ENCODE results near the gene RAB44. TPM values are rescaled to one million over a fixed set of nuclear protein-coding genes. Genes with fewer than 3 reads are reported as not detected.

Gene RAB44
- total RNA-seq, 2 experiments from 2014 or later: 0.07 TPM; not detected in 1

GRCh38 chr6:36683656-36684446, 13.8 kb upstream of the RAB44 start:
- no peak for DNase-seq
- TF ChIP-seq CTCF (IDR thresholded peaks at IDR 0.05): no peak
- CTCF ChIA-PET: interaction anchor here (1.7 to 2.9 kb wide), 4 partner anchors 11 to 75 kb away, joined by 5 to 22 read pairs (median 6); no protein-coding TSS in a partner anchor
- peaks cover 49% of the 10 kb centered on the region for H3K36me3 Mint-ChIP-seq (ENCODE audit: low read depth)
- POLR2A ChIA-PET: interaction anchor here (0.9 to 1.1 kb wide), 3 partner anchors 17 to 53 kb away, joined by 3 read pairs; no protein-coding TSS in a partner anchor
- H3K4me3 Mint-ChIP-seq: no peak overlapping the region
- intact Hi-C loops (cut with micrococcal nuclease): loop anchor here (5.0 kb wide), 2 partner anchors 62 to 73 kb away; no protein-coding TSS in a partner anchor
- no peak overlapping the region for H3K27ac Mint-ChIP-seq
- H3K27me3 Mint-ChIP-seq: no peaks in the 10 kb centered on the region
- no peak for ATAC-seq
- H3K9me3 Mint-ChIP-seq: no peaks in the 10 kb centered on the region
- H3K4me1 Mint-ChIP-seq (ENCODE audit: low read depth): peaks cover 30% of the 10 kb centered on the region

GRCh38 chr6:36684447-36684812, 13.2 kb upstream of the RAB44 start:
- ChIA-PET POLR2A (no interaction called here), CTCF (interaction anchor here (1.7 to 2.0 kb wide), 2 partner anchors 11 to 62 kb away, joined by 5 to 6 read pairs; no protein-coding TSS in a partner anchor)
- intact Hi-C loops (cut with micrococcal nuclease): loop anchor here (5.0 kb wide), 2 partner anchors 62 to 73 kb away; no protein-coding TSS in a partner anchor
- H3K4me1 Mint-ChIP-seq (ENCODE audit: low read depth): peaks cover 30% of the 10 kb centered on the region
- H3K9me3 Mint-ChIP-seq: no peaks in the 10 kb centered on the region
- no peak overlapping the region for H3K27ac Mint-ChIP-seq
- ATAC-seq (no peak), DNase-seq (no peak)
- no peak overlapping the region for H3K4me3 Mint-ChIP-seq
- no peak for TF ChIP-seq CTCF (IDR thresholded peaks at IDR 0.05)
- peaks cover 49% of the 10 kb centered on the region for H3K36me3 Mint-ChIP-seq (ENCODE audit: low read depth)
- no peaks in the 10 kb centered on the region for H3K27me3 Mint-ChIP-seq

- intact Hi-C loops (cut with micrococcal nuclease): no loop called here
- ChIA-PET POLR2A (no interaction called here), CTCF (interaction anchor here (0.6 to 3.6 kb wide), 3 partner anchors 10 to 74 kb away, joined by 3 to 10 read pairs (median 4); no protein-coding TSS in a partner anchor)
- Mint-ChIP-seq H3K36me3 (ENCODE audit: low read depth) (peaks cover 46% of the 10 kb centered on the region), H3K27me3 (no peaks in the 10 kb centered on the region), H3K4me1 (ENCODE audit: low read depth) (peaks cover 30% of the 10 kb centered on the region), H3K27ac (no peak overlapping the region), H3K4me3 (no peak overlapping the region), H3K9me3 (no peaks in the 10 kb centered on the region)
- ATAC-seq (no peak), DNase-seq (no peak)
- TF ChIP-seq CTCF (IDR thresholded peaks at IDR 0.05): no peak
Measured at GRCh38 chr6:36685166-36685924, 12.3 kb upstream of the RAB44 start.

- intact Hi-C loops (cut with micrococcal nuclease): no loop called here
- Mint-ChIP-seq H3K4me1 (ENCODE audit: low read depth) (peaks cover 24% of the 10 kb centered on the region), H3K27ac (no peak overlapping the region), H3K9me3 (no peaks in the 10 kb centered on the region), H3K4me3 (no peak overlapping the region), H3K36me3 (ENCODE audit: low read depth) (peaks cover 42% of the 10 kb centered on the region), H3K27me3 (no peaks in the 10 kb centered on the region)
- CTCF ChIA-PET: interaction anchor here (1.2 to 3.6 kb wide), 2 partner anchors 9 to 71 kb away, joined by 3 to 10 read pairs; no protein-coding TSS in a partner anchor
- DNase-seq (no peak), ATAC-seq (no peak)
- TF ChIP-seq CTCF (IDR thresholded peaks at IDR 0.05): no peak
- POLR2A ChIA-PET: no interaction called here
Measured at GRCh38 chr6:36685926-36686667, 11.5 kb upstream of the RAB44 start.

Measured in activated CD8-positive, alpha-beta T cell treated with anti-CD3 and anti-CD28 coated beads for 36 hours (primary cell).